Left forelimb (tissue), 1 donor: ENCODE data around the gene CA5A.

Experiments
- DNase-seq: peaks from one replicate; pipeline ENCODE4 v3.0.0-alpha.2; 2018; ENCODE audit warnings: low spot score

The CA5A gene

DNA sequence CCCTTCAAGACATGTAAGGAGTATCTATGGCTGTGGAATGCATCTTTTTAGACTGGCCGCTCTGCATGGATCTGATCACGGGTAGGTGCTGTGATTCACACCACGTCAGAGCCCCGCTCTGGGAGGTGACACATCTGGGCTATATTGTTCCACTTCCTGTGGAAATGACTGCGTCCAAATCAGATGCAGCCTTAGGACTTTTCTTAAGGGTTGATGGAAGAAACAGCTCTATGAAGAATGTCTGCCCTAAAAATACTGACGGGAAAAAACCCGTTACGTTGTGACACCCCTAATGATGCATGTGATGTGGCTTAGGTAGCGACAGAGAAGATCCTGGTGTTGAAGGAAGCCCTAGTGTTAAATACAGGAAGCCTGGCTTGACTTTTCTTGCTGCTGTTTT, 27.1 kb upstream of the CA5A start:
- DNase-seq = no peak

DNA sequence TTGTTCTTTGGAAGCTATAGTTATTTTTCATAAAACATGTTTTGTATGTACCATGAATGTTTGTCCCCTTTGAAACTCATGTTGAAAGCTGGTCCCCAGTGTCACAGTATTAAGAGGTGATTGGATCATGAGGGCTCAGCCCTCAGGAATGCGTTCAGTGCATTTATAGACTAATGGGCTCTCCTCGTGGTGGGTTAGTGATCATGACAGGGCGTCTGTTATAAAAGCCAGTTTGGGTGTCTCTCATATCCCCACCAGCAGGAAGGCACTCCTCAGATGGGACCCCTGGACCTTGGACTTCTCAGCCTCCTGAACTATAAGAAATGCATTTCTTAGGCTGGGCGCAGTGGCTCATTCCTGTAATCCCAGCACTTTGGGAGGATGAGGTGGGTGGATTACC, 25.3 kb upstream of the CA5A start:
- no peak for DNase-seq

DNA sequence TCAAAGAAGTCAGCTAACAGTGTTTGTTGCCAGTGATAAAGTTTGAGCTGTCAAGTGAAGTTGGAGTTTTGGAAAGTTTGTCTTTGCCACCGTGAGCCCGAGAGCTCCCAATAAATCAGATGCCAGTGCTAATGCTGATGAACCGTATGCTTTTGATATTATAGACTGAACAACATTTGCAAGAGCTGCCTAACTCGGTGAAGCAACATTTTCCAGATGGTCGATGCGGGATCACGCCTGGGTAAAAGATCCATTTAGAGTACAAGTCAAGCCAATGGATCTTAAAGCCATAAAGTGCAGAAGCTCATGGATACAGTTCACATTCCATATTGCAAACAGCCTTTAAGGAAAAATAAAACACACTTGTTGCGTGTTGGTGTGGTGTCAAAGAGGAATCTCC, 24.5 kb upstream of the CA5A start:
- no peak for DNase-seq

DNA sequence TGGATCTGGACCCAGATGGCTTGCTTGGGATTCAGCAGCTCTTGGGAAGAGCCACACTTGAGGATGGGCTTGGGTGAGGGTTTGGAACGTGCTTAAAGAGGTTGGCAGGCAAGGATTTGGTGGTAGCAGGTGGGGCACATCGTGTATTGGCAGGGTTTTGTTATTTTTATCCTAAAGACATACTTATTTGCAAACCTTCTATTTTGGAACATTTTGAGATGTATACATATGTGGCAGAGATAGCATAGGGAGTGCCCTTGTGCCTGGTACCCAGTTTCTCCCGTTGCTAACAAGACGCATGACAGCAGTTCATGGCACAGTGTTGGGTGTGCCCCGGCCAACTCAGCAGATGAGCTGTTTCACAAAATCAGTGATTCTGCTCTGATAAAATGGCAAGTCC, 24.0 kb upstream of the CA5A start:
- DNase-seq = no peak

DNA sequence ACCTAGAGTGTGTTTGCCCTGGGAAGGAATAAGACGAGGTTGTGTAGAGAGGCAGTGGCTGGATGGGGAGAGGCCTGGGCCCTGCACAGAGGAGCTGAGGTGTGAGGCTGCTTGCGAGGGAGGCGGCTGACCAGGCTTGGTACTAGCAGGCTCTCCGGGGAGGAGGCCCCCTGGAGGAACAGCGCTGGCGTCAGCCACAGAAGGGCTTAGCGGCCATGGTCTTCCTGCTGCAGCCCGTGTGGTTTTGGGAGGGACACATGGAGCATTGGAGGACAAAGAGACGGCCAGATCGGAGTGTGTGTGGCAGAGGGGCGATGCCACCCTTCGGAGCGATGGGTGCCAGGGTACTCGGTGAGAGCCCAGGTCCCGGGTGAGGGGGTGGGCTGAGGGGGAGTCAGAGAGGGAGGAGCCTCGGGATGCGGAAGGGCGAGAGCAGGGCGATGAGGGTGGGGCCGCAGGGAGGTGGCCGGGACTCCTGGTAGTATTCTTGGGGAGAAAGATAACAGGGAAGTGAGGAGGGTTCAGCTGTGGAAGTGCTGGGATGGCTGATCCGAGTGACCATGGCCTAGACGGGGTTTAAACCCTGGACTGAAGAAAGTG, 23.2 kb upstream of the CA5A start:
- DNase-seq = no peak

DNA sequence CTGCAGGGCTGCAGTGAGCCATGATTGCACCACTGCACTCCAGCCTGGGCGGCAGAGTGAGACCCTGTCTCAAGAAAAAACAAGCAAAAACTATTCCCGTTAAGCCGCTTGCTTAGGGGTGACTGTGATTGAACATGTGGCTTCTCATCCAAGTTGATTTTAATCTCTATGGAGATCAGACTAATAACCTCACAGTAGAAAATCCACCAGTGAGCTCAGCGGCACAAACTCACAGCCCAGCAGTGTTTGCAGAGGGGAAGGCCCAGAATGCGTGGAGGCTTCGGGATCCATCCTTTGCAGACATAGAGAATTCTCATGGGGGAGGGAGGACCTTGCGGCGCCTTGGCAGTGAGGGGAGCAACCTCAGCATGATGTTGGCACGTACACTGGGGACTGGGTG, 22.3 kb upstream of the CA5A start:
- DNase-seq = no peak

DNA sequence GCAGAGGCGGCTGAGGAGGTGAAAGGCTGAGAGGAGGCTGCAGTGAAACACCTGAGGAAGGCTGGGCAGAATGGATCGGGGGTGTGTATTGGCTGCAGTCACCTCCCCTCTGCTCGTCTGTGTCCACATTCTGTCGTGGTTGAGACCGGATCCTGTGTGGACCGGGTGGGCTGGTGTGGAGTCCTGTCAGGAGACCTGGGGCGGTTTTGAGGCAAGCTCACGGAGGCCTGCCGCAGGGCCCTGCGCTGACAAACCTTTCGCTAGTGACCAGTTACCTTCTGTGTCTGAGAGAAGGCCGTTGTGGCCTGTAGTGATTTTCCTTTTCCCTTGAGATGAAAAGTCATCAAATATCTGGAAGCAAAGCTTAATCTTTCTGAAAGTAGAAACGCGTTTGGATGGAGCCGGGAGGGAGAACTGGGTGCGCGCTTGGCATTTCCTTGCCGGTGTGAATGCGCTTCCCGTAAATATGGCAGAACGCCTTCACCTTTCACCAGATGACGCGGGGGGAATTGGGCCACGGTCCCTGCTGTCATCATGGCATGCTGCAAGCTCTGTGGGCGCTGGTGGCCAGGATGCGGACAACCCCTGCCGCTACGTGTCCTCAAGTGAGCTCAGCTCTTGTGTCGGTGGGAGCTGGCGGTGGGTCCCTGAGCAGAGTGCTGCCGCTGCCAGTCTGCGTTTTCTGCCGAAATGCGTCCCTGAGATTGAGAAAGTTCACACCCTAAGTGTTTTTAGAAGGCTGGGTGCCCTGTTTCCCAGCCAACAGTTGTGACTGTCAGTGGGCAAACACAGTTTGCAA, 21.2 kb upstream of the CA5A start:
- no peak for DNase-seq

DNA sequence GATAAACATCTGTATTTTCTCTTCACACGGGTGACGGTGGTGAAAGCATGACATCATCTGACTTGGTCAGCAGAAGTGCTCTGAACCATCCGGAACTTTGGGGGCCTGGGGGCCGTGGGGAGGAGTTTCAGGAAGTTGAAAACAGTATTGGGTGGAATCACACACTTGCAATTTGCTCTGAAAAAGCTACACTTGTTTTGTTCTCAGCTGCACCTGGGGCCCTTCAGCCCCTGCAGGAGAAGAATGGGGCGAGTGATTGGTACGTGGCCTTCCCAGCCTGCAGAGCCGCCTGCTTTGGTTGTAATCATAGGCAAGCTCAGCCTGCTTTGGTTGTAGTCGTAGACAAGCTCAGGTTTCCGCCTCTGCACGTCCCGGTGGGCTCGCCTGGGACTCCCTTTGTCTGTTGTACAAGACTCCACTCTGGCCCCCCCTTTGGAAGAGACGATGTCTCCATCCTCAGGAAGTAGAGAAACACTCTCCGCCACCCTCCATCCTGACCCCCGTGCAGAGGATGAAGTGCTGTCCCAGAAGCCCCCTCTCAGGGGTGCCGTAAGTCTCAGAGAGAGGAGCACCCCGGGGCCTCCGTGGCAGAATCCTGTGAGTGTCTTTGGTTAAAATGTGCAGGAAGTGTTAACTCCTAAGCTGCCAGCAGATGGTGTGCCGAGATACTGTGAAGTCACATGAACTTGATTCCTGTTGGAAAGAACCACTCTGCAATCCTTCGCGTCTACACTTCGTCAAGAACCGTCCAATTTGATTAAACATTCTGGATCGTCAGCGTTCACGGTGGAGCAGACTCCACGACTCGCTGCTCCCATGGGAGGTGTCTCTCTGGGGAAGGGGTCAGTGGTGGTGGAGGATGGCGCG, 20.3 kb upstream of the CA5A start:
- peak; percentile 77 for DNase-seq

DNA sequence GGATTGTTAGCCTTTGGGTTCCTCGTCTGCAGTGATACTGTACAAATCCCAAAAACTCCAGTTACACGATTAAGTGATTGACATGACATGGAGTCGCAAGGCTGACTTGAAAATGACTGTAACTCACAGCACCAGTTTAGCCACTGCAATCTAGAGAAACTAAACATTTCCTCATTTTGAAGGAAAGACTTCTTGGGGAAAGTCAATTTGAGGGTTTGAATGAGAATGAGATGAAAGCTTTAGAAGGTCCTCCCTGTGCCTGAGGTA, 19.7 kb upstream of the CA5A start:
- no peak for DNase-seq

DNA sequence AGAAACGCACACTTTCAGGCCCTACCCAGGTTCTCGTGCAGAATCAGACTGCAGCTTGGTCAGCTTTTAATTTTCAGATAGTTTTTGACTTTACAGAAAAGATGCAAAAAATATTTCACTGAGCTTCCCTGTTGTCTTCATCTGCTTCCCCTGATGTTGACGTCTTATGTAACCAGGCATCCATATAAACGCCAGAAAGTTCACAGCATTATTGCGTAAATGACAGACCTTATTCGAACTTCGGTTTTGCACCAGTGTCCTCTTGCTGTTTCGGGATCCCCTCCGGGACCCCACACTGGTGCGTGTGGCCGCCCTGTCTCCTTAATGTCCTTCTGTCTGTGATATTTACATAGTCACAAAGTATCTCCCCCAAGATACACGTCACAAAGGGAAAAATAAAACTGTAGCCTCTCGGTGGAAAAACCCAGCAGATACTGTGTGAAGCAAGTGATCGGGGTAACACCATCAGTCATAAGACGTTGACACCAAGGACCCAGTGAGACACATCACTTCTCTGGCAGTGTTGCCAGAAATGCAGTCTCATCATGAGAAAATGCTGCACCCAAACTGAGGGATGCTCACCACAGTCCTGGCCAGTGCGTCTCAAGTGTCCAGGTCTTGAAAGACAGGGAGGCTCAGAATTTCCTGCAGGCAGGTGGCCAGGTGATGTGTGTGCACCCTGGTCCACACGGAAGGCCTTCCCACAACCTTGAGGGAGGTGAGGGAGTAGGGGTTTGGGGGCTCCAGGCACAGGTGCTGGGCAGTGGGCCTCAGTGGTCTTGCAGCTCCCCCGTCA, 19.2 kb upstream of the CA5A start:
- no peak for DNase-seq

DNA sequence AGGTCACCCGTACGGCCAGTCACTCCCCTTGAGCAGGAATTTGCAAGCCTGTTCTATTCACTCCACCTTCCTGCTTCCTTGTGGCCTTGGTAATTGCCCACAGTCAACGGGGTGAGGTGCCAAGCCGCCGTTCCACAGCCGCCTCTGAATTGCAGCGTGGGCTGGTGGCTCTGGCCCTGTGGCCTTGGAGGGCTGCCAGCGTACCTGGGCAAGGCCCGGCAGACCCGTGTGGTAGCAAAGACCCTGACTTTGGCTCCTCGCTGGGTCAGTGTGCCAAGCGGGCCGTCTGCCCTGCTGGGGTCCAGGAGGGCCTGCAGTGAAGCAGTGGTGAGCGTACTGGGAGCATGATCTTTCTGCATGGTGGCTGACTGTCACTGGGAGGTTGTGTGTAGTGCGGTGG, 18.5 kb upstream of the CA5A start:
- no peak for DNase-seq

DNA sequence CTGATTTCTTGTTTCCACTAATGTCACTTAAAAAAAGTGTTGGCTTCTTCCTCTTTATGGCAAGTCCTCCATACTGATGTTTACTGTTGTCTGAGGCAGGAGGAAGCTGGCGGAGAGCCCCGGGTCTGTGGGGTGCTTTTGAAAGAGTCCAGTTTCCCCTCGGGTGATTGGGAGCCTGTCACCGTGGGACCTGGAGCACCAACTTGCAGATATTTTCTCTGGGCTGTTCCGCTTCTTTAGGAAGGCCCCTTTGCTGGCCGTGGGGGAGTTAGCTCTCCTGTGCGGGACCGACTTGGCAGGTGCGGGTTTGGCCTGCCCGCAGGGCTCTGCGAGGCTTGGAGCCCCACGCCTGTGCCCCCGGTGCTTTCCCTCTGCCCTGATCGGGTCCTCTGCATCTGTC, 18.0 kb upstream of the CA5A start:
- no peak for DNase-seq

DNA sequence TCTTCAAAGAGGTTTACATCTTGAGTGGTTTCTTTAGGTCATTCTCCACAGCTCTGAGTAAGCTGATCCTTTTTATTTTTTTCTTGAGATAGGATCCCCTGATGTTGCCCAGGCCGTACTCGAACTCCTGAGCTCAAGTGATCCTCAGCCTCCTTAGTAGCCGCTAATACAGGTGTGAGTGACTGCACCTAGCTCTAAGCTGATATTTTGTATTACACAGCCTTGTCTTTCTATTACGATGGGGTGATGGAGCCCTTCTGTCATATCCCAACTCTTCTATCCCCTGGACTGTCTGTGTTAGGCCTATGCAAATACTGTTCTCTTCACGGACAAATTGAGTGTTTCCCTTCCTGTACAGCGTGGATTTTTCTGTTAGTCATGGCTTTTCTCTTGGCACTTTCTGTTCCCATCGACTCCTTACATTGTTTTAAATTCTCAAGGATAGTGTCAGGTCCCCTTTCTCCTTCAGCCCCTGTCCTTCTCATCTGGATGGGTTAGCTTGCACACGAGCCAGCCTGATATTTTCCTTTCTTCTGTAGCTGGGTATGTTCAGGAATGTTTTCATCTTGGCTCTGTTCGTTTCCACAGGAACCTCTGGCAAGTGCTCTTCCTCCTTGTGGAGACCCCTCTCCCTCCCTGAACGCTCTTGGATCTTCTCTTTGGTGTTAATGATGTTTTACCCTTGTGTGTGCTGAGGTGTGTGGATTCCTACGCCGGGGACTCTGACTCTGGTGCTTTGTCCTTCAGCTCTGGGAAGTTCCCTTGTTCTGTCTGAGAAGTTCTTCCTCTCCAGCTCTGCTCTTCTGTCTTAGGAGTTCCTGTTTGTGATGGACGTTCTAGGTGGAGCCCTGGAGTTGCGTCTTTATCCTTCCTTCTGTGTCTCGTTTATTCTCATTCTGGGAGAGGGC, 17.2 kb upstream of the CA5A start:
- no peak for DNase-seq

DNA sequence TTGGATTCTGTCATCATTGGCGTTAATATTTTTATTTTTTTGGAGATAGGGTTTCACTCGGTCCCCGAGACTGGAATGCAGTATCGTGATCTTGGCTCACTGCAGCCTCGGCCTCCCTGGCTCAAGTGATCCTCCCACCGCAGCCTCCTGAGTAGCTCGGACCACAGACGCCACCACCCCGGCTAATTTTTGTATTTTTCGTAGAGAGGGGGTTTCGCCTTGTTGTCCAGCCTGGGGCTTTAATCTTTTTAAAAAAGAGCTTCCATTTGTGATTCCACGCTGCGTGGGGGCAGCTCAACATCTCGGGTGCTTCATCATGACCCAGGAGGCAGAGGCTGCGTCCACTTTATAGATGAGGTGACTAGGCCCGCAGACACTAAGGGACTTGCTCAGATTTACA, 16.4 kb upstream of the CA5A start:
- DNase-seq = no peak

DNA sequence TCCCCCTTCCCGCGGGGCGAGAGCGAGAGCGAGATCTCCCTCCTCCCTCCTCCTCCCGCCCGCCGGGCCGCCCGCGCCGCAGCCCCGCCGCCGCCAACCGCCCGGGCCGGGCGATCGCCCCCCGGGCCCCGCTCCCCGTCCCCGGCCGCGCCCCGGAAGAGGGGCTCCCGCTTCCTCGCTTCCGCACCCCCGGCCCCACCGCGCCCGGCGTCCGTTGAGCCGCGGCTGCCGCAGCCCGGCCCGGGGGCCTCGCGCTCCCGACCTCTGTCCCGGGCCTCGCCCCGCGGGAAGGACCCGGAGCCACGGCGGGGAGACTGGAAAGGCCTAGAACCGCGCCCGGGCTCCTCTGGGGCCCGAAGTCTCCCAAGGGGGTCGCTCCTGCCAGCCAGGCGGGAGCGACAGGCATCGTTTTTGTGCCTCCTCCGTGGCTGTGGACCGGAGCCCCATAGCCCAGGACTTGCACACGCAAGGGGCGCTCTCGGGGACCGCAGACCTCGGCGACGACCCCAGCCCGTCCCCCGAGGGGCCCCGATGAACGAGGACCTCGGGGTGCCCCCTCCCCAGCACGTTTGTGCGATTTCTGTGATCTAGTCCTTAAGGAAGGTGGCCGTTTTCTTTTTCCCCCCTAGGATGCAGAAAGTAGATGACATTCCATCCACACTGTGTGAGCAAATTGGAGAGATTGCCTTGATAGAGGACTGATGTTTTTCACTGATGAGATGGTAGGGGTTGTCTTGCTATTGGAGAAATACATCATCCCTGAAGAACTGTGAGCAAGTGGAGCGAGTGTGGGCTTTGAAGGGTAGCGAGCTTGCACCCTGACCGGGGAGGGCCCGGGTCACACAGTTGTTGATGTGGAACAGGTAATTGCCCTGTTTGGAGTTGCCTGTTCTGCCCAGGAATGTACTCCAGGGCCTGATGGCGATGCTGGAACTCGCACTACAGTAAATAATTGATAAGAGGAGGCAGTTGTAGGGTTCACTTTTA, 15.5 kb upstream of the CA5A start:
- no peak for DNase-seq

DNA sequence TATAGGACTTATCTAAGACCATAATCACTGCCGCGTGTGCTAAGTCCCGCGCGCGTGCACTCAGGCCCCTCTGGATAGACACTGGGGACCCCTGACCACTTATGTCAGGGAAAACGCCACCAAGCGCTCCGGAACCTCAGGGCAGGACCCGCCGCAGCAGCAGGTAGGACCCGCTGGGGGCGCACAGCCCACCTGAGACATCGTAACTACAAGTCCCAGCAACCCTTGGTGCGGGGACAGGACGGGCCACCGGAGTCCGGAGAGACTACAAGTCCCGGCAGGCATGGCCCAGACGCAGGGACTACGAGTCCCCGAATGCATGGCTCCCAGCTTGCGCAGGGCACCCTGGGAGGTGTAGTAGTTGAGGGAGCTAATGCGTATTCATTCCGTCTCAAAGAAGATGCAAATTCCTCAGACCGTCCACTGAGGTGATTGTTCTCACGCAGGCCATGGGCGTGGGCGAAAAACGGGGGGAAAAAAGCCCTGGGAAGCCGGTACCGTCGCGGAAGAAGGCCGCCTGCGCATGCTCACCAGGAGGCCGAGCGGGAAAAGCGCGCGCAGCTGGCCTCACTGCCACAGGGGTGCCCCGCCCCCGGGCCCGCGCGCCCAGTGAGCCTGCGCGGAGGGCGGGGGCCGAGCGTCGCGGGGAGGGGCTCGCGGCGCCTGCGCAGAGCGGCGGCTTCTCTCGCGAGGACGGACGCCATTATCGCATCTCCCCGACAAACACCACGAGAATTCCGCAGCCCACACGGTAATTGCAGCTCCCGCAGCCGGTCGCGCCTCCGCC, 14.6 kb upstream of the CA5A start, which contains the start of gene BANP:
Gene BANP (plus strand): TSS at position 670 of the 787 bp plus-strand sequence. CDS start 23,682 bp downstream, outside the sequence.
- peak; percentile 97 for DNase-seq

DNA sequence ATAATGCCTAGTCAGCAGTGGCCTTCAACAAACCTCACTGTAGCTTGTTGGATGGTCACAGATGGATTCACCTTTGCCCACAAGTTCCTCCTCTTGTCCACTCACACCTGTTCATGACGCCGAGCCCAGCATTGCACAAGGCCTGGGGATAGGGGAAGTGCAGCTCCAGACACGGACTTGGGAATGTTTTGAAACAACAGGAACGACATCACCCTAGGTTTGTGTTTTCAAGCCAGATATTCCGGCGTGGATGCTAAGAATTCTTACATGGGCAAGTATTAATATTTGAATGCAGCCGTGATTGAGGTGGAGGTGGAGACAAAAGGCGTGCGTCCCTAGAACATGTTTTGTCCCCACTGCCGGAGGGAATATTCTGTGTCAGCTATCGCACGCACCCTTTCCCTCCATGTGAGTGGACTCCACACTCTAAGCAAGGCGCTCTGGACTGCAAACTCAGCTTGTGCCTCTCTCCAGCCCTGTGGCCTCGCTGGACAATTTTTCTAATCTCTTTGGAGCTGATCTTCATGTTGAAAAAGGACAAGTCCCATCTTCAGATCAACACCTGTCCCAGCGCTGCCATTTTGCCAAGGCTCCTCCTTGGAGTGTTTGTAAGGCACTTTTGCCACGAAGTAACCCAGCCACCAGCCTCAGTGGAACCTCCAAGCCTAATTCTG, 12.9 kb upstream of the CA5A start:
- DNase-seq = no peak

DNA sequence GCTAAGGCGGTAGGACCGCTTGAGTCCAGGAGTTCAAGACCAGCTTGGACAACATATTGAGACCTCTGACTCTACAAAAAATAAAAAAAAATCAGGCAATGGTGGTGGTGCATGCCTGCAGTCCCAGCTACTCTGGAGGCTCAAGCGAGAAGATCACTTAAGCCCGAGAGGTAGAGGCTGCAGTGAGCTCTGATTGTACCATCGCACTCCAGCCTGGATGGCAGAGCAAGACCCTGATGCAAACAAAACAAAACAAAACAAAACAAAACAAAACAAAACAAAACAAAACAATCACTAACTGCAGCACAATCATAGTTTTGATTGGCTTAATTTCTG, 12.4 kb upstream of the CA5A start:
- no peak for DNase-seq

DNA sequence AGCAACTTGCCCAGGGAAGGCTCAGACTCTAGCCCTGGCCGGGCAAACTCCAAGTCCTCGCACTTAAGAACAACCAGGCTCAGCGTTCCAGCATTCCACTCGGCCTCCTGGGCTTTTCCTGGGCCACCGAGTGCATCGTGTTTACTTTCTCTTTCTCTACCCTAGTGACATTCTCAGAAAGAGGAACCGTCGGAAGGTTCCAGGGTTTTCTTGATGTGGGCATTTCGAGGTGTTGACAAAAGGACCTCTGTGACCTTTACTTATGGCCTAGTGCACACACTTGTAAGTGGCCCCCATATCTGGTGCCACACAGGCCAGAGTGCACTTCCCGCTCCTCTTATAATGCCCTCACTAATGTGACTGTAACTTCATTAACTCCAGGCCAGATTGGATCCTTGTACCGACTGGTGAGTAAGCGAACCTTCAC, 11.8 kb upstream of the CA5A start:
- no peak for DNase-seq
